Mesenteric fat pad (tissue), 1 donor: ENCODE results near the gene CELSR1. TPM values are rescaled to one million over a fixed set of nuclear protein-coding genes. Genes with fewer than 3 reads are reported as not detected.

Source experiments
- DNase-seq: peaks from one replicate; pipeline ENCODE4 v3.0.0-alpha.2; 2020; ENCODE audit warnings: low spot score
- total RNA-seq: library from RNA; stranded (reverse); fragmentation: NEBNext Ultra II Directional; extraction: Animal tissue kit (Norgen Biotek cat#: 25700); gene quantifications from one replicate; pipeline ENCODE4 v1.2.1, GENCODE V29; 2021
- donor health status: DM: yes; HTN: yes; CAD: no.

CELSR1 gene
- total RNA-seq, 1 donor from 2014 or later: 1.8 TPM

- no peak for DNase-seq
Measured at GRCh38 chr22:46428602-46429324, 108.7 kb downstream of the CELSR1 start.

DNA sequence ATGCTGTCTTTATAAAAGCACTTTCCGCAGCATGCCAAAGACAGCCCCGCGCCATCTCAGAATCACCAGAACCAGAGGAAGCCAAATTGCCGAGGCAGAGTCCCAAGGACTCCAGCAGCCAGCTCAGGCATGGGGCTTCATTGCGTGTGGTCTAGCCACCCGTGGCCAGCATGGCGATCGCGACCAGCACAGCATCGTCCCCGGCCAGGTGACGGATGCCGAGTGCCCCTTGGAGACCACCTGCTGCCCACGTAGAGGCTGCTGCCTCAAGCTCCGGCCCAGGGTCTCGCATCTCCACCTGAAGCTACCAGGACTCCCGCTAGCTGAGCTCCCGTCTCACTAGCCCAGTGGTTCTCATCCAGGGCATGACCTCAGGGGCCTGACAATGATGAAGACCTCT, 109.2 kb downstream of the CELSR1 start:
- no peak for DNase-seq

GRCh38 chr22:46425016-46425415, 112.4 kb downstream of the CELSR1 start:
- no peak for DNase-seq

GRCh38 chr22:46424496-46424895, 112.9 kb downstream of the CELSR1 start:
- DNase-seq: no peak

DNA sequence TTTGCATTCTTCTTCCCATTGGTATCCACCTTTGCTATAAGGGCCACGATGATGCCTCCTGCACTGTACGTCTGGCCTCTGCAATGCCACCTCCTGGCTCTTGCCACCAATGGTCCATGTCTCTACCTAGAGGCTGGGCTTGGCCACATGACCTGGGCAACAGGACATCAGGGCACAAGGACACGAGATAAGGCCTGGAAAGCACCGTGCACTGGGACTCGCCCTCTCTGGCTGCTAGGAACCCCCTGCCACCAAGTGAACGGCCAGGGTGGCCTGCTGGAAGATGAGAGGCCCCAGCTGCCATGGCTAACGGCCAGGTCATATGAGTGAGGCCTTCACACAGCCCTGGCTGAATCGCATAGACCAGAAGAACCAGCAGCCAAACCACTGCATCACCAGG, 114.5 kb downstream of the CELSR1 start:
- DNase-seq: no peak

DNA sequence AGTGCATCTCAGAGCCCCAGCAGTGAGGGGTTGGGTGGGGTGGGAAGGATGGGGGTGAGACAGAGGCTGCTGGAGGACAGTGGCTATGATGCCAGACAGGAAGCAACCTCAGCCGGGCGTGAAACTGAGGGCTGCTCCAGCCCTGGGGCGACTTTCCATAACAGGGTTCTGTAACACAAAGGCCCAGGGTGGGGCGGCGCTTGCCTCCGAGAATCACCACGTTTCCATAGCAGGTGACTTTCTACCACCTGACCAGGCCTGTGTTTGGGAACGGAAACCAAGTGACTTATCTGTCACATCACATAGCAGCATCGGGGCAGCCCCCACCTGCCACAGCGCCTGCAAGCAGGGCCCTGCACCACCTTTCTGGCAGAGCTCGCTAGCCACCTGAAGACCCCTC, 116.2 kb downstream of the CELSR1 start:
- DNase-seq: no peak

DNA sequence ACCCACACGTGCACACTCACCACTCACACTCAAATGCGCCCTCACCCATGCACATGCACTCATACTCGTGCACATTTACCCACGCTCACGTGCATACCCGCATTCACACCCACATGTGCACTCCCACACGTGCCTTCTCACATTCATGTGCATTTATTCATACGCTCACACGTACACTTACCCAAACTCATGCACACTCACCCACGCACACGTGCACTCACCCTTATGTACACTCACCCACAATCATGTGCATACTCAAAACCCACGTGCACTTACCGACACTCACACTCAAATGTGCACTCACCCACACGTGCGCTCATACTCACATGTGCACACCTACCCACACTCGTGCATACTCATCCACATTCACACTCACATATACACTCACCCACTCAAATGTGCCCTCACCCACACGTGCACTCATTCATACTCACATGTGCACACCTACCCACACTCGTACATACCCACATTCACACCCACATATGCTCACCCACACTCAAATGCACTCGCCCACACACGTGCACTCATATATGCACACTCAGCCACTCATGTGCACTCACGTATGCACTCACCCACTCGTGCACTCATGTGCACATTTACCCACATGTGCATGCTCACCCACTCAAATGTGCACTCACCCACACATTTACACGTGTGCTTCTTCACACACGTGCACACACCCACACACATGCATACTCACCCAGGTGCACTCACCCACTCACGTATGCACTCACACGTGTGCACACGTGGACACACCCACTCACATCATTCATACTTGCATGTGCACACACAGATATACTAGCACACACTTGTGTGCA, 117.5 kb downstream of the CELSR1 start:
- DNase-seq: no peak

DNA sequence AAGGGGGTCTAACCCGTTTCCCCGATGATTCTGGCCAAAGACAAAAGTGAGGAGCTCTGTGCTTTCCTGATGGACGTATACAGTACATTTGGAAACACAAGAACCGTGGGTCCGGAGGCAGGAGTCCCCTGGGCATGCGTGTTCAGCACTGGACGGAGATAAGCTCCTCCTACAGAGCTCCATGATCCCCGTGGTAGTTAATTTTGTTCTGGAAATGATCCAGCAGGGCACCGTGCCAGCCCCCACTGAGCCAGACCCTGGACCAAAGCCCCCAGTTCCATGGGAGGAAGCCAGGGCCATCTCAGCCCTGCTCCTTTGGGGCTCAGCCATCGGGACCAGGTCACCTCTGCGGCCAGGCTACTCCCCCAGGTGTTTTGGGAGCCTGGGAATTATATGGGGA, 118.6 kb downstream of the CELSR1 start:
- DNase-seq: no peak

GRCh38 chr22:46417769-46418168, 119.7 kb downstream of the CELSR1 start:
- DNase-seq: no peak

GRCh38 chr22:46416891-46417580, 120.4 kb downstream of the CELSR1 start:
- DNase-seq: no peak

- no peak for DNase-seq
Measured at GRCh38 chr22:46416520-46416871, 120.9 kb downstream of the CELSR1 start.

- DNase-seq: no peak
Measured at GRCh38 chr22:46415776-46416519, 121.5 kb downstream of the CELSR1 start.

DNA sequence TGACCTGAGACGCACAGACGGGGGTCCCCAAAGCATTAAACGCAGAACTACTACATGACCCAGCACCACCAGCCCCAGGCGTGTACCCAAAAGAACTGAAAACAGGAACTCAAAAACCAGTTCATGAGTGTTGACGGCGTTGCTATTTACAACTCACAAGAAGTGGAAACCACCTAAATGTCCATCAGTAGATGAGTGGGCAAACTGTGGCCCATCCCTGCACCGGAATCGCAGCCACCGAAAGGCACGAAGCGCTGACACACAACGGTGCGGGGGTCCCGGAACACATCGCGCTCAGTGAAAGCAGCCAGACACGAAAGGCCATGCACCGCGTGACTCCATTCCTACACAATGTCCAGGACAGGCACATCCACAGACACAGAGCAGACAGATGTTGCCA, 122.7 kb downstream of the CELSR1 start:
- DNase-seq: no peak

- DNase-seq: no peak
Measured at GRCh38 chr22:46413725-46414379, 123.6 kb downstream of the CELSR1 start.

- no peak for DNase-seq
Measured at GRCh38 chr22:46411347-46411746, 126.1 kb downstream of the CELSR1 start.

GRCh38 chr22:46410291-46410808, 127.1 kb downstream of the CELSR1 start:
- no peak for DNase-seq

DNA sequence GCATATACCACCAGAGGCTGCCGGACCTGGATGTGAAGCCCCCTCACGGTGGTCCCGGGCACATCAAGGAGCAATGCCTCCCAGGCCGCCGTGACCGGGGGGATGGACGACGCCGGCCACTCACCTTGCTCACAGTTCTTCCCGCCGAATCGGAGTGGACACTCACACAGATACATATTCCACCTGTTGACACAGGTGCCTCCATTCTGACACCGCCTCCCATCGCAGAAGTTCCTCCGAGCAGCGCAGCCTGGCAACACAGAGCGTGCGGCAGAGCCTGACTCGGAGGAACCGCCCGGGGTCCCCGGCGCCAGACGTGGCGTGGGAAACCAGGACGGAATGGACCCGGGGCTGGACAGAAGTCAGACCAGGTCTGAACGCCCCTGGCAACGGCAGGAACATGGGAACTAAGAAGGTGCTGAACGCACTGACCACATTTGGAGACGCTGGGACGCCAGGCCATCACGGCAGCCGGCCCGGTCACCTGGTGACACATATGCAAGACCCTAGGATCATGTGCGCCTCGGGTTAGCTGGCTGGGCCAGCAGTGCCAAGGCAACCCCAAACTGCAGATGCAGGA, 127.7 kb downstream of the CELSR1 start:
- DNase-seq: no peak

DNA sequence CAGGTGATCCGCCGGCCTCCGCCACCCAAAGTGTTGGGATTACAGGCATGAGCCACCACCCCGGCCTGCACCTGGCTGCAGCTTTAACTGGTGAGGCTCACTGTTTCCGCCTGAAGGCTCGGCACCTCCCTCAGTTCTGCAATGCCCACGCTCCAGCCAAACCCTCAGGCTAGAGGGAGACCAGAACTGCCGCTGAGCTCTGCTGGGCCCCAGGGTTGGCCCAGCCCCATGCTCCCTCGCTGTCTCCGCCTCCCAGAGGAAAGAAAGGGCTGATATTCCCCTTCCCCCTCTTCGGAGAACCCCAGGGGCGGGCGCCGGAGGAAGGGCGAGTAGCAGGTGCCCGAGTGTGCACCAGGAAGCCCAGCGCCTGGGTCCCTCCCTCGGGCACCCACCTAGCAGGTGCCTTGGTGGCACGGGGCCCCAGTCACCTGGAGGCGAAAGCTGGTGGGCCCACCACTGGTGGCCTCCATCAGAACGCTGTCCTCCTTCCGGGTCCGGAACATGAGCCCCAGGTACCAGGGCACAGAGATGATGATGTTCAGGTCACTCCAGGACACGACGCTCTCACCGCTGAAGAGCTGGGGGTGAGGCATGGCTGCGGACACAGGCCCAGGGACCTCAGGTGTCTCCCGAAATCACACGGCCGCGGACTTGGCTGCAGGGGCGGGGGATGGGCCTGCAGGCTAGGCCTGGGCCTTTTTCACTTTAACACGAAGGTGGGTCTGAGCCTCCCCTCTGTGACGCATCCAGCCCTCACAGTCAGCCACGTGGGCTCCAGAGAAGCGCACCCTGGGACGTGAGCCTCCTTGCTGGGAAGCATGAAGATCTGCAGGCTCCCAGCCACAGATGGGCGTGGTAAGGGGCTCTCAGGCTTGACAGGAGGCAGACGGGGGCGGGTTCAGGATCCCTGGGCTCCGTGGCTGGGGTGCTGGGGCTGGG, 128.6 kb downstream of the CELSR1 start:
- DNase-seq: no peak

DNA sequence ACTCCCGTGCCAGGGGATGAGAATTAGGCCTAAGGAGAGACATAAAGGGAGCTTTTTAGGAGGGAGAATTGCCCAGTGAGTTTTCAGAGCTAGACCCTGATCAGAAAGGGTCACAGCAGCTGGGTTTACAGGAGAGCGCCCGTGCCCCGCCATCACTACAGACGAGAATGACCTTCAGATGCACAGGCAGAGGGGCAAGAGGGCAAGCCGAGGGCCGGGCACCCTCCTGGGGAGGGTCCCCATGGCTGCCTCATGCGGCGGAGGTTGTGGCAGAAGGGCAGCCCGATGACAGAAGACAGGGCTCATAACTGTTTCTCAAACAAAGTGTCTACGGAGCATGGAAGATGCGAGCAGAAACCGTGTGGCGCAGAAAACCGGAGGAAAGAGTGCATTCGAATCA, 129.7 kb downstream of the CELSR1 start:
- DNase-seq: no peak
